ENCODE measurements around the gene GBE1. TPM values are rescaled to one million over a fixed set of nuclear protein-coding genes. Genes with fewer than 3 reads are reported as not detected.

The GBE1 gene
- total and polyA plus RNA-seq, 9 of the 15 experiments (the other 6 are each of a cell fraction or from before 2014, with no cell fraction given): 7.9 to 25.6 (median 13.1) TPM

- TF ChIP-seq SIX5 (IDR thresholded peaks at IDR 0.05; ENCODE audit: borderline replicate concordance in 1 of 2, insufficient read depth in 1 of 2, low read depth in 1 of 2, low read length in 2 of 2): no peak
- no peak for TF ChIP-seq ZNF589 (CRISPR knock-in tag; IDR thresholded peaks at IDR 0.05; ENCODE audit: low read depth)
- TF ChIP-seq, protein P1, sequence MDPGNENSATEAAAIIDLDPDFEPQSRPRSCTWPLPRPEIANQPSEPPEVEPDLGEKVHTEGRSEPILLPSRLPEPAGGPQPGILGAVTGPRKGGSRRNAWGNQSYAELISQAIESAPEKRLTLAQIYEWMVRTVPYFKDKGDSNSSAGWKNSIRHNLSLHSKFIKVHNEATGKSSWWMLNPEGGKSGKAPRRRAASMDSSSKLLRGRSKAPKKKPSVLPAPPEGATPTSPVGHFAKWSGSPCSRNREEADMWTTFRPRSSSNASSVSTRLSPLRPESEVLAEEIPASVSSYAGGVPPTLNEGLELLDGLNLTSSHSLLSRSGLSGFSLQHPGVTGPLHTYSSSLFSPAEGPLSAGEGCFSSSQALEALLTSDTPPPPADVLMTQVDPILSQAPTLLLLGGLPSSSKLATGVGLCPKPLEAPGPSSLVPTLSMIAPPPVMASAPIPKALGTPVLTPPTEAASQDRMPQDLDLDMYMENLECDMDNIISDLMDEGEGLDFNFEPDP (CRISPR knock-in tag; IDR thresholded peaks at IDR 0.05): no peak
- TF ChIP-seq KLF1 (tag; IDR thresholded peaks at IDR 0.05): no peak
- TF ChIP-seq ARID2 (IDR thresholded peaks at IDR 0.05): no peak
- TF ChIP-seq, protein P2, sequence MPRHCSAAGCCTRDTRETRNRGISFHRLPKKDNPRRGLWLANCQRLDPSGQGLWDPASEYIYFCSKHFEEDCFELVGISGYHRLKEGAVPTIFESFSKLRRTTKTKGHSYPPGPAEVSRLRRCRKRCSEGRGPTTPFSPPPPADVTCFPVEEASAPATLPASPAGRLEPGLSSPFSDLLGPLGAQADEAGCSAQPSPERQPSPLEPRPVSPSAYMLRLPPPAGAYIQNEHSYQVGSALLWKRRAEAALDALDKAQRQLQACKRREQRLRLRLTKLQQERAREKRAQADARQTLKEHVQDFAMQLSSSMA (CRISPR knock-in tag; IDR thresholded peaks at IDR 0.05): no peak
- no peak for TF ChIP-seq ZBTB7A (IDR thresholded peaks at IDR 0.05; ENCODE audit: borderline replicate concordance, control insufficient read depth, low read depth, low read length)
- TF ChIP-seq RBM15 (IDR thresholded peaks at IDR 0.05; ENCODE audit: insufficient read depth, low read length): no peak
- TF ChIP-seq, protein P3, sequence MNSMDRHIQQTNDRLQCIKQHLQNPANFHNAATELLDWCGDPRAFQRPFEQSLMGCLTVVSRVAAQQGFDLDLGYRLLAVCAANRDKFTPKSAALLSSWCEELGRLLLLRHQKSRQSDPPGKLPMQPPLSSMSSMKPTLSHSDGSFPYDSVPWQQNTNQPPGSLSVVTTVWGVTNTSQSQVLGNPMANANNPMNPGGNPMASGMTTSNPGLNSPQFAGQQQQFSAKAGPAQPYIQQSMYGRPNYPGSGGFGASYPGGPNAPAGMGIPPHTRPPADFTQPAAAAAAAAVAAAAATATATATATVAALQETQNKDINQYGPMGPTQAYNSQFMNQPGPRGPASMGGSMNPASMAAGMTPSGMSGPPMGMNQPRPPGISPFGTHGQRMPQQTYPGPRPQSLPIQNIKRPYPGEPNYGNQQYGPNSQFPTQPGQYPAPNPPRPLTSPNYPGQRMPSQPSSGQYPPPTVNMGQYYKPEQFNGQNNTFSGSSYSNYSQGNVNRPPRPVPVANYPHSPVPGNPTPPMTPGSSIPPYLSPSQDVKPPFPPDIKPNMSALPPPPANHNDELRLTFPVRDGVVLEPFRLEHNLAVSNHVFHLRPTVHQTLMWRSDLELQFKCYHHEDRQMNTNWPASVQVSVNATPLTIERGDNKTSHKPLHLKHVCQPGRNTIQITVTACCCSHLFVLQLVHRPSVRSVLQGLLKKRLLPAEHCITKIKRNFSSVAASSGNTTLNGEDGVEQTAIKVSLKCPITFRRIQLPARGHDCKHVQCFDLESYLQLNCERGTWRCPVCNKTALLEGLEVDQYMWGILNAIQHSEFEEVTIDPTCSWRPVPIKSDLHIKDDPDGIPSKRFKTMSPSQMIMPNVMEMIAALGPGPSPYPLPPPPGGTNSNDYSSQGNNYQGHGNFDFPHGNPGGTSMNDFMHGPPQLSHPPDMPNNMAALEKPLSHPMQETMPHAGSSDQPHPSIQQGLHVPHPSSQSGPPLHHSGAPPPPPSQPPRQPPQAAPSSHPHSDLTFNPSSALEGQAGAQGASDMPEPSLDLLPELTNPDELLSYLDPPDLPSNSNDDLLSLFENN (IDR thresholded peaks at IDR 0.05; ENCODE audit: low read depth in 2 of 2, low read length in 2 of 2): no peak
These were observed 318.5 kb downstream of the GBE1 start (continued) for GRCh38 chr3:81442758-81443456.
